Endothelial cell of umbilical vein (primary cell): ENCODE results near the gene GGT7.

Experiments used
- EZH2 ChIP-seq: IDR thresholded peaks from 2 replicates; pipeline ENCODE4 v1.6.1; 2012; ENCODE audit warnings: borderline replicate concordance, low read depth, mild to moderate bottlenecking, moderate library complexity, low read length, inconsistent platforms; ENCODE audit not compliant: severe bottlenecking
- MYC ChIP-seq: IDR thresholded peaks from one replicate; pipeline ENCODE4 v1.6.1; 2011; ENCODE audit warnings: mild to moderate bottlenecking, low read depth, low read length
- POLR2A ChIP-seq: IDR thresholded peaks from 2 replicates; pipeline ENCODE4 v1.6.1; 2012; ENCODE audit warnings: low read depth, mild to moderate bottlenecking, control low read depth, low read length
- POLR2AphosphoS5 ChIP-seq: IDR thresholded peaks from 2 replicates; pipeline ENCODE4 v1.6.1; 2012; ENCODE audit warnings: low read depth, mild to moderate bottlenecking, control low read depth, low read length, moderate library complexity; ENCODE audit not compliant: insufficient read depth
- TF ChIP-seq, protein P1 (sequence below), 2 donors: IDR thresholded peaks; 1 replicate in 1 of 2; 2 replicates in 1 of 2; pipeline ENCODE4 v1.5.1; 2011; ENCODE audit warnings: low read length in 2 of 2, mild to moderate bottlenecking in 2 of 2, moderate library complexity in 2 of 2, control low read depth in 1 of 2, inconsistent platforms in 1 of 2, low read depth in 1 of 2; ENCODE audit not compliant: insufficient read depth in 1 of 2; ENCODE audit errors: extremely low read depth in 1 of 2

GRCh38 chr20:34883809-34884208 lies 11.2 kb upstream of the GGT7 start:
- TF ChIP-seq MYC (no peak), EZH2 (no peak), POLR2A (no peak), POLR2AphosphoS5 (no peak)
- TF ChIP-seq, protein P1, sequence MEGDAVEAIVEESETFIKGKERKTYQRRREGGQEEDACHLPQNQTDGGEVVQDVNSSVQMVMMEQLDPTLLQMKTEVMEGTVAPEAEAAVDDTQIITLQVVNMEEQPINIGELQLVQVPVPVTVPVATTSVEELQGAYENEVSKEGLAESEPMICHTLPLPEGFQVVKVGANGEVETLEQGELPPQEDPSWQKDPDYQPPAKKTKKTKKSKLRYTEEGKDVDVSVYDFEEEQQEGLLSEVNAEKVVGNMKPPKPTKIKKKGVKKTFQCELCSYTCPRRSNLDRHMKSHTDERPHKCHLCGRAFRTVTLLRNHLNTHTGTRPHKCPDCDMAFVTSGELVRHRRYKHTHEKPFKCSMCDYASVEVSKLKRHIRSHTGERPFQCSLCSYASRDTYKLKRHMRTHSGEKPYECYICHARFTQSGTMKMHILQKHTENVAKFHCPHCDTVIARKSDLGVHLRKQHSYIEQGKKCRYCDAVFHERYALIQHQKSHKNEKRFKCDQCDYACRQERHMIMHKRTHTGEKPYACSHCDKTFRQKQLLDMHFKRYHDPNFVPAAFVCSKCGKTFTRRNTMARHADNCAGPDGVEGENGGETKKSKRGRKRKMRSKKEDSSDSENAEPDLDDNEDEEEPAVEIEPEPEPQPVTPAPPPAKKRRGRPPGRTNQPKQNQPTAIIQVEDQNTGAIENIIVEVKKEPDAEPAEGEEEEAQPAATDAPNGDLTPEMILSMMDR (IDR thresholded peaks at IDR 0.05; ENCODE audit: extremely low read depth in 1 of 2, insufficient read depth in 1 of 2, low read depth in 1 of 2, low read length in 2 of 2), result no peak
